K562 (cell line): Measurements from ENCODE around the gene PEPD. TPM values are rescaled to one million over a fixed set of nuclear protein-coding genes. Genes with fewer than 3 reads are reported as not detected.

Source experiments
- ATAC-seq: fragments of 200-7000 bp; cut with Tn5 transposase; 3 replicates; pipeline ENCODE4 v1.9.1; 2020; ENCODE audit warnings: moderate library complexity
- BruUV-seq: library from RNA; stranded (reverse); fragments of 400-500 nt; replicated peaks from 2 replicates; lab custom pipeline; 2021; lab: Mats Ljungman, UMichigan
- CTCF ChIA-PET: fragments of 300-600 bp; formaldehyde crosslinking; extraction: SDS; loops from one replicate; lab custom pipeline; 2021; ENCODE audit warnings: low intra/inter-chr PET ratio; lab: Yijun Ruan, JAX
- POLR2A ChIA-PET: fragments of 300-600, 350-650 bp; sonication (Branson Sonifier 250); formaldehyde crosslinking; extraction: SDS; loops from one replicate; lab custom pipeline; 2021; ENCODE audit warnings: antibody characterized with exemption, inconsistent platforms; lab: Yijun Ruan, JAX
- DNase-seq, 4 experiments: peaks; one replicate each; pipeline versions ENCODE4 v3.0.0 to v3.0.0-alpha.2; 2011 to 2018; ENCODE audit warnings: low spot score in 3 of 4, mixed read lengths in 3 of 4; ENCODE audit errors: extremely low read depth in 1 of 4
- FAIRE-seq: peaks from 2 replicates; lab custom pipeline; 2011; peaks lifted over from hg19 to GRCh38; lab: Jason Lieb, UNC
- H2AFZ ChIP-seq: 2 replicates; pipeline ENCODE4 v1.6.0; 2011; ENCODE audit warnings: low read depth, low read length, control low read depth, inconsistent platforms
- H3K27ac ChIP-seq: fragments of 200-600 bp; 3 replicates; pipeline ENCODE4 v1.8.0; 2011; ENCODE audit warnings: low read depth, mild to moderate bottlenecking, control low read depth, inconsistent platforms, low read length, moderate library complexity, mixed read lengths; ENCODE audit errors: extremely low read depth
- H3K27me3 ChIP-seq, 2 experiments: fragments of 300-600 bp in 1 of 2; 2 replicates in 1 of 2; 3 replicates in 1 of 2; pipeline versions ENCODE4 v1.6.0 to v1.8.0; 2011; ENCODE audit warnings: inconsistent platforms in 2 of 2, low read length in 2 of 2, mild to moderate bottlenecking in 1 of 2, mixed read lengths in 1 of 2, moderate library complexity in 1 of 2; ENCODE audit not compliant: control insufficient read depth in 2 of 2, insufficient read depth in 2 of 2
- H3K36me3 ChIP-seq: fragments of 300-600 bp; 3 replicates; pipeline ENCODE4 v1.8.0; 2011; ENCODE audit warnings: mild to moderate bottlenecking, low read length, inconsistent platforms; ENCODE audit not compliant: control insufficient read depth, insufficient read depth
- H3K4me1 ChIP-seq, 2 experiments: fragments of 200-600 bp in 1 of 2; replicated peaks in 1 of 2; 2 replicates in 1 of 2; 3 replicates in 1 of 2; pipeline versions ENCODE4 v1.5.1 to v1.8.0; 2011; ENCODE audit warnings: inconsistent platforms in 2 of 2, low read length in 2 of 2, mild to moderate bottlenecking in 1 of 2, mixed read lengths in 1 of 2, moderate library complexity in 1 of 2; ENCODE audit not compliant: control insufficient read depth in 2 of 2, insufficient read depth in 2 of 2
- H3K4me2 ChIP-seq: 2 replicates; pipeline ENCODE4 v1.6.1; 2011; ENCODE audit warnings: low read length, control low read depth, inconsistent platforms, mixed read lengths; ENCODE audit not compliant: insufficient read depth
- H3K4me3 ChIP-seq: fragments of 200-600 bp; sonication (generic), shearing (Covaris generic); 2 replicates; pipeline ENCODE4 v1.5.1; 2016; ENCODE audit warnings: control low read depth, inconsistent platforms
- H3K79me2 ChIP-seq: fragments of 200-600 bp; 3 replicates; pipeline ENCODE4 v1.8.0; 2011; ENCODE audit warnings: low read length, inconsistent platforms; ENCODE audit not compliant: control insufficient read depth, insufficient read depth
- H3K9ac ChIP-seq, 2 experiments: 2 replicates each; pipeline versions ENCODE4 v1.6.0 to v1.6.1; 2011; ENCODE audit warnings: low read depth in 2 of 2, low read length in 2 of 2, control low read depth in 1 of 2, inconsistent platforms in 1 of 2, mild to moderate bottlenecking in 1 of 2, mixed read lengths in 1 of 2; ENCODE audit not compliant: insufficient read depth in 1 of 2
- H3K9me1 ChIP-seq: one replicate; pipeline ENCODE4 v1.6.0; 2011; ENCODE audit warnings: inconsistent platforms, mild to moderate bottlenecking, low read length, moderate library complexity; ENCODE audit not compliant: control insufficient read depth, insufficient read depth
- H3K9me3 ChIP-seq: replicated peaks from 2 replicates; pipeline ENCODE4 v1.5.1; 2011; ENCODE audit warnings: low read depth, low read length, inconsistent platforms; ENCODE audit not compliant: control insufficient read depth, insufficient read depth
- H4K20me1 ChIP-seq: replicated peaks from 2 replicates; pipeline ENCODE4 v1.6.1; 2011; ENCODE audit warnings: low read length, inconsistent platforms, mixed read lengths; ENCODE audit not compliant: control insufficient read depth, insufficient read depth
- HDAC6 ChIP-seq: IDR thresholded peaks from 2 replicates; pipeline ENCODE4 v1.6.1; 2012; ENCODE audit warnings: low read depth, mild to moderate bottlenecking, control low read depth, inconsistent platforms, low read length, moderate library complexity
- MEIS2 ChIP-seq: fragments of 450-650 bp; IDR thresholded peaks from 2 replicates; pipeline ENCODE4 v1.6.1; 2014; ENCODE audit warnings: mild to moderate bottlenecking; ENCODE audit not compliant: partially characterized antibody
- RBM22 ChIP-seq: fragments of 200-400 bp; formaldehyde crosslinking; IDR thresholded peaks from 2 replicates; pipeline ENCODE4 v1.6.1; 2018; ENCODE audit warnings: low read length, low read depth; ENCODE audit not compliant: poor library complexity, severe bottlenecking
- REST ChIP-seq, 2 experiments: fragments of 450-650 bp; formaldehyde crosslinking in 1 of 2; IDR thresholded peaks; 2 replicates each; pipeline versions ENCODE4 v1.4.0 to v1.6.1; 2014 to 2020; ENCODE audit warnings: mild to moderate bottlenecking in 2 of 2, borderline replicate concordance in 1 of 2, low read depth in 1 of 2
- RFX1 ChIP-seq: fragments of 450-650 bp; IDR thresholded peaks from 2 replicates; pipeline ENCODE4 v1.6.1; 2016; ENCODE audit warnings: mild to moderate bottlenecking, moderate library complexity
- THRAP3 ChIP-seq: fragments of 450-650 bp; IDR thresholded peaks from 2 replicates; pipeline ENCODE4 v1.6.1; 2016; ENCODE audit warnings: mild to moderate bottlenecking, inconsistent platforms, borderline replicate concordance
- ZNF436 ChIP-seq: fragments of 250-450, 450-650 bp; sonication (Bioruptor Pico); formaldehyde crosslinking; IDR thresholded peaks from 2 replicates; pipeline ENCODE4 v1.7.0; 2020; ENCODE audit warnings: mild to moderate bottlenecking
- WGBS: fragments of 100-300 bp; shearing (Covaris generic); methylation state at CpG from one replicate; pipeline ENCODE4 v1.1.6; 2016; ENCODE audit warnings: low coverage, mixed read lengths; ENCODE audit not compliant: insufficient coverage; ENCODE audit errors: missing lambda C conversion rate; 5-methylcytosine and 5-hydroxymethylcytosine counted together
- in situ Hi-C: fragments of 300-500 bp; cut with MboI; formaldehyde crosslinking; loops from 4 replicates; pipeline ENCODE4 v1.15.0; 2018; ENCODE audit warnings: inconsistent platforms, mixed read lengths
- intact Hi-C: fragments of 100-400 bp; cut with micrococcal nuclease; formaldehyde crosslinking; loops from 2 replicates; pipeline ENCODE4 v1.14.2; 2022
- polyA plus RNA-seq, 8 experiments: library from polyadenylated mRNA; depleted of rRNA in 4 of 8; stranded (reverse) in 5 of 8; unstranded in 3 of 8; fragments of >200 nt; fragmentation: Nextera tagmentation in 2 of 8; fragmentation: Illumina TruSeq in 1 of 8; extraction: Ambion mirVana in 2 of 8; extraction: Trizol in 1 of 8; gene quantifications; 2 replicates each; pipeline versions ENCODE4 v1.2.1 to v1.2.3, GENCODE V29; 2011 to 2014; ENCODE audit warnings: inconsistent platforms in 1 of 8, missing spikeins in 1 of 8
- total RNA-seq, 7 experiments: library from RNA; depleted of rRNA in 6 of 7; stranded (reverse); fragments of >200 nt in 6 of 7; fragmentation: Illumina TruSeq in 2 of 7; extraction: Trizol in 2 of 7; gene quantifications; 2 replicates each; pipeline versions ENCODE4 v1.2.1 to v1.2.3, GENCODE V29; 2011 to 2021; ENCODE audit warnings: low replicate concordance in 1 of 7
- TF ChIP-seq, protein P1 (sequence below): fragments of 450-650 bp; IDR thresholded peaks from 2 replicates; pipeline ENCODE4 v1.6.1; 2016
- TF ChIP-seq, protein P2 (sequence below): fragments of 450-650 bp; IDR thresholded peaks from 2 replicates; pipeline ENCODE4 v1.6.1; 2017; ENCODE audit warnings: antibody characterized with exemption, mild to moderate bottlenecking

PEPD gene
- total and polyA plus RNA-seq, 9 of the 15 experiments (the other 6 are each of a cell fraction or from before 2014, with no cell fraction given) = 1.3 to 19.2 (median 16.0) TPM

DNA sequence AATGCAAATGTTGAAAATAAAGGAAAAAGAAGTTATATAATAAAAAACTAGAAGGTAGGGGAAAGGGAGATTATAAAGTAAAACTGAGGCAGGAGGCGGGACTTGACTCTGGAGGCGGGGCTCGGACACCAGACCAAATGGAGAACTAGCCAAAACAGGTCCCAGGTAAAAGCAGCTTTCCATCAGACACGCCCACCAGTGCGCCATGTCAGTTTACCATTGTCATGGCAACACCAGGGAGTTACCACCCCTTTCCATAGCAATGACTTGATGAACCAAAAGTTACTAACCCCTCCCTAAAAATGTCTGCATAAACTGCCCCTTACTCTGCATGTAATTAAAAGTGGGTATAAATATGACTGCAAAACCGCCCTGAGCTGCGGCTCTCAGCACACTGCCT, 70.9 kb downstream of the PEPD start:
- in situ Hi-C loops (no loop called here), intact Hi-C loops (no loop called here)
- Histone ChIP-seq H3K9ac (no peak overlapping the region), H3K36me3 (no peaks in the 10 kb centered on the region), H4K20me1 (0 out of 2 replicates have a peak, but pooled peaks cover 5% of the 10 kb centered on the region), H3K4me3 (no peak overlapping the region), H3K4me1 (no peaks in the 10 kb centered on the region; a peak in 1 of 5 replicates), H3K79me2 (no peaks in the 10 kb centered on the region), H3K27me3 (peaks cover 0 to 21% of the 10 kb centered on the region in 2 experiments; a peak in 2 of 5 replicates), H3K9me3 (no peaks in the 10 kb centered on the region), H3K9me1 (no peaks in the 10 kb centered on the region), H3K27ac (no peak overlapping the region), H3K4me2 (no peak overlapping the region), H2AFZ (no peak overlapping the region)
- BruUV-seq = no TSS peak
- no peak for ATAC-seq
- no peak for DNase-seq
- no peak for FAIRE-seq
- ChIA-PET CTCF (no interaction called here), POLR2A (interaction anchor here (1.1 kb wide), 1 partner anchor 9 kb away, joined by 4 read pairs; no protein-coding TSS in a partner anchor)
- WGBS = 25% methylated on average over 7 of the region's 7 CpGs
- TF ChIP-seq ZNF436 = no peak
- peak; percentile 80 for TF ChIP-seq RFX1
- TF ChIP-seq THRAP3 = no peak
- no peak for TF ChIP-seq MEIS2
- TF ChIP-seq, protein P1, sequence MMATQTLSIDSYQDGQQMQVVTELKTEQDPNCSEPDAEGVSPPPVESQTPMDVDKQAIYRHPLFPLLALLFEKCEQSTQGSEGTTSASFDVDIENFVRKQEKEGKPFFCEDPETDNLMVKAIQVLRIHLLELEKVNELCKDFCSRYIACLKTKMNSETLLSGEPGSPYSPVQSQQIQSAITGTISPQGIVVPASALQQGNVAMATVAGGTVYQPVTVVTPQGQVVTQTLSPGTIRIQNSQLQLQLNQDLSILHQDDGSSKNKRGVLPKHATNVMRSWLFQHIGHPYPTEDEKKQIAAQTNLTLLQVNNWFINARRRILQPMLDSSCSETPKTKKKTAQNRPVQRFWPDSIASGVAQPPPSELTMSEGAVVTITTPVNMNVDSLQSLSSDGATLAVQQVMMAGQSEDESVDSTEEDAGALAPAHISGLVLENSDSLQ = peak; percentile 68; the same call in 1 of the 2 replicates
- TF ChIP-seq, protein P2, sequence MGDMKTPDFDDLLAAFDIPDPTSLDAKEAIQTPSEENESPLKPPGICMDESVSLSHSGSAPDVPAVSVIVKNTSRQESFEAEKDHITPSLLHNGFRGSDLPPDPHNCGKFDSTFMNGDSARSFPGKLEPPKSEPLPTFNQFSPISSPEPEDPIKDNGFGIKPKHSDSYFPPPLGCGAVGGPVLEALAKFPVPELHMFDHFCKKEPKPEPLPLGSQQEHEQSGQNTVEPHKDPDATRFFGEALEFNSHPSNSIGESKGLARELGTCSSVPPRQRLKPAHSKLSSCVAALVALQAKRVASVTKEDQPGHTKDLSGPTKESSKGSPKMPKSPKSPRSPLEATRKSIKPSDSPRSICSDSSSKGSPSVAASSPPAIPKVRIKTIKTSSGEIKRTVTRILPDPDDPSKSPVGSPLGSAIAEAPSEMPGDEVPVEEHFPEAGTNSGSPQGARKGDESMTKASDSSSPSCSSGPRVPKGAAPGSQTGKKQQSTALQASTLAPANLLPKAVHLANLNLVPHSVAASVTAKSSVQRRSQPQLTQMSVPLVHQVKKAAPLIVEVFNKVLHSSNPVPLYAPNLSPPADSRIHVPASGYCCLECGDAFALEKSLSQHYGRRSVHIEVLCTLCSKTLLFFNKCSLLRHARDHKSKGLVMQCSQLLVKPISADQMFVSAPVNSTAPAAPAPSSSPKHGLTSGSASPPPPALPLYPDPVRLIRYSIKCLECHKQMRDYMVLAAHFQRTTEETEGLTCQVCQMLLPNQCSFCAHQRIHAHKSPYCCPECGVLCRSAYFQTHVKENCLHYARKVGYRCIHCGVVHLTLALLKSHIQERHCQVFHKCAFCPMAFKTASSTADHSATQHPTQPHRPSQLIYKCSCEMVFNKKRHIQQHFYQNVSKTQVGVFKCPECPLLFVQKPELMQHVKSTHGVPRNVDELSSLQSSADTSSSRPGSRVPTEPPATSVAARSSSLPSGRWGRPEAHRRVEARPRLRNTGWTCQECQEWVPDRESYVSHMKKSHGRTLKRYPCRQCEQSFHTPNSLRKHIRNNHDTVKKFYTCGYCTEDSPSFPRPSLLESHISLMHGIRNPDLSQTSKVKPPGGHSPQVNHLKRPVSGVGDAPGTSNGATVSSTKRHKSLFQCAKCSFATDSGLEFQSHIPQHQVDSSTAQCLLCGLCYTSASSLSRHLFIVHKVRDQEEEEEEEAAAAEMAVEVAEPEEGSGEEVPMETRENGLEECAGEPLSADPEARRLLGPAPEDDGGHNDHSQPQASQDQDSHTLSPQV = no peak
- no peak for TF ChIP-seq HDAC6
- peak; percentile 5; the same call in 1 of the 2 replicates for TF ChIP-seq REST (IDR thresholded peaks at IDR 0.05; ENCODE audit: borderline replicate concordance)
- TF ChIP-seq REST (CRISPR knock-in tag; IDR thresholded peaks at IDR 0.05; ENCODE audit: low read depth) = no peak
- TF ChIP-seq RBM22 = no peak
